ENCODE measurements around the gene CA11.

CA11 gene

DNA sequence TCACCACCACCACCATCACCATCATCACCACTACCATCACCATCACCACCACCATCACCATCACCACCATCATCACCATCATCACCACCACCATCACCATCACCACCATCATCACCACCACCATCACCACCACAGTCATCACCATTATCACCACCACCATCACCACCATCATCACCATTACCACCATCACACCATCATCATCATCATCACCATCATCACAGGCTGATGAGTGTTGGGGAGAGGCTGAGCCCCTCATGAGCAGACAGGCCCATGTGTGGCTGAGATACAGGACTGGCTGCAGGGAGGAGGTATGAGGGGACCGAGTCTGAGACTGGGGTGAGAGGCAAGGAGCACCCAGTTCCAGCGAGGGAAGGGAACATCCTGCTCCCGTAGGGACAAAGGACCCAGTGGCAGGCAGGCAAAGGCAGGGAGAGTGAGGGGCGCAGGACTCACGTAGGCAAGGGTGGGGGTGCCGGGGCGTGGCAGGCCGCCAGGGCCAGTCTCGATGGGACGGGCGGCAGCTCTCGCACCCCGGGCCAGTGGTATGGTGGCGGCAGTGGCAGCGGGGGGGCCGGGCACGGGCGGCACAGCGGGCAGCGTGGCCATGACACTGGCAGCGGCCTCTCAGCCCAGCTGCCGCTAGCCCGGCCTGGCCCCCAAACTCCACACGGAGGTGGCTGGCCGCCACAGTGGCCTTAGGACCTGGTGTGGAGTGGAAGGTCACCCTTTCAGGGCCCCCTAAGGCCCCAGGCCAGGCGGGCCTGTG, 24.1 kb upstream of the CA11 start:
- no peak for DNase-seq (ENCODE audit: low spot score)
- in situ Hi-C loops (cut with MboI; ENCODE audit: low pct_unique_long_range_greater_than_20kb, low sequenced_read_pairs, unreplicated experiment) = no loop called here
- TF ChIP-seq, protein P1, sequence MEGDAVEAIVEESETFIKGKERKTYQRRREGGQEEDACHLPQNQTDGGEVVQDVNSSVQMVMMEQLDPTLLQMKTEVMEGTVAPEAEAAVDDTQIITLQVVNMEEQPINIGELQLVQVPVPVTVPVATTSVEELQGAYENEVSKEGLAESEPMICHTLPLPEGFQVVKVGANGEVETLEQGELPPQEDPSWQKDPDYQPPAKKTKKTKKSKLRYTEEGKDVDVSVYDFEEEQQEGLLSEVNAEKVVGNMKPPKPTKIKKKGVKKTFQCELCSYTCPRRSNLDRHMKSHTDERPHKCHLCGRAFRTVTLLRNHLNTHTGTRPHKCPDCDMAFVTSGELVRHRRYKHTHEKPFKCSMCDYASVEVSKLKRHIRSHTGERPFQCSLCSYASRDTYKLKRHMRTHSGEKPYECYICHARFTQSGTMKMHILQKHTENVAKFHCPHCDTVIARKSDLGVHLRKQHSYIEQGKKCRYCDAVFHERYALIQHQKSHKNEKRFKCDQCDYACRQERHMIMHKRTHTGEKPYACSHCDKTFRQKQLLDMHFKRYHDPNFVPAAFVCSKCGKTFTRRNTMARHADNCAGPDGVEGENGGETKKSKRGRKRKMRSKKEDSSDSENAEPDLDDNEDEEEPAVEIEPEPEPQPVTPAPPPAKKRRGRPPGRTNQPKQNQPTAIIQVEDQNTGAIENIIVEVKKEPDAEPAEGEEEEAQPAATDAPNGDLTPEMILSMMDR (IDR thresholded peaks at IDR 0.05; ENCODE audit: extremely low read depth, insufficient read depth, missing control alignments) = no peak

DNA sequence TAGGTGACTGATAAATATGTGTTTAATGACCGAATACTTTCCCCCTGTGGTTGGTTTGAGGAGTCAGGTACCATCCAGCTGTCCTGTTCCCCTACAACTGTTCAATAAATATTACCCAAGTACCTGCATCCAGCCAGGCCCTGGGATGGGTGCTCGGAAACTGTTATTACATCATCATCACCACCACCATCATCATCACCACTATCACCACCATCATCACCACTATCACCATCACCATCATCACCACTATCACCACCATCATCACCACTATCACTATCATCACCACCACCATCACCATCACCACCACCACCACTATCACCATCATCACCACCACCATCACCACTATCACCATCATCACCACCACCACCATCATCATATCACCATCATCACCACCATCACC, 22.8 kb upstream of the CA11 start:
- in situ Hi-C loops (cut with MboI; ENCODE audit: low pct_unique_long_range_greater_than_20kb, low sequenced_read_pairs, unreplicated experiment) = no loop called here
- TF ChIP-seq, protein P1 (IDR thresholded peaks at IDR 0.05; ENCODE audit: extremely low read depth, insufficient read depth, missing control alignments) = no peak
- no peak for DNase-seq (ENCODE audit: low spot score)

DNA sequence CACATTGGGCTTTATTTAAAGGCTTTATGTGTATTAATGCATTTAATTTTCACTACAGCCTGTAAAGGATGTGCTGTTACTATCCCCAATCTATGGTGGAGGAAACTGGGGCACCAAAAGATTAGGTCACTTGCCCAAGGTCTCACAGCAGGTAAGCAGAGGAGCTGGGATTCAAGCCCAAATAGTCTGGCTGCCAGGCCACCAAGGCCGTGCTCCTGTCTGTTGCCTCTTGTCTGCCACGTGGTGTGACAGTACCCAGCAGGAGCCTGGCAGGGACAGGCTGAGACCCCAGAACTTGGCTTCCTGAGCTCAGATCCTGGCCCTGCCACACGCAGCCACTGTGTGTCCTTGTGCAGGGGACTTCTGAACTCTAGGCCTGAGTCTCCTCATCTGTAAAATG, 22.3 kb upstream of the CA11 start:
- TF ChIP-seq, protein P1 (IDR thresholded peaks at IDR 0.05; ENCODE audit: extremely low read depth, insufficient read depth, missing control alignments) = no peak
- DNase-seq (ENCODE audit: low spot score) = no peak
- in situ Hi-C loops (cut with MboI; ENCODE audit: low pct_unique_long_range_greater_than_20kb, low sequenced_read_pairs, unreplicated experiment) = no loop called here

- TF ChIP-seq, protein P1 (IDR thresholded peaks at IDR 0.05; ENCODE audit: extremely low read depth, insufficient read depth, missing control alignments) = no peak
- no peak for DNase-seq (ENCODE audit: low spot score)
- in situ Hi-C loops (cut with MboI; ENCODE audit: low pct_unique_long_range_greater_than_20kb, low sequenced_read_pairs, unreplicated experiment) = no loop called here
Measured at GRCh38 chr19:48665786-48666185, 19.8 kb upstream of the CA11 start.

- TF ChIP-seq, protein P1 (IDR thresholded peaks at IDR 0.05; ENCODE audit: extremely low read depth, insufficient read depth, missing control alignments) = no peak
- in situ Hi-C loops (cut with MboI; ENCODE audit: low pct_unique_long_range_greater_than_20kb, low sequenced_read_pairs, unreplicated experiment) = no loop called here
- DNase-seq (ENCODE audit: low spot score) = no peak
Measured at GRCh38 chr19:48664476-48664875, 18.5 kb upstream of the CA11 start.

DNA sequence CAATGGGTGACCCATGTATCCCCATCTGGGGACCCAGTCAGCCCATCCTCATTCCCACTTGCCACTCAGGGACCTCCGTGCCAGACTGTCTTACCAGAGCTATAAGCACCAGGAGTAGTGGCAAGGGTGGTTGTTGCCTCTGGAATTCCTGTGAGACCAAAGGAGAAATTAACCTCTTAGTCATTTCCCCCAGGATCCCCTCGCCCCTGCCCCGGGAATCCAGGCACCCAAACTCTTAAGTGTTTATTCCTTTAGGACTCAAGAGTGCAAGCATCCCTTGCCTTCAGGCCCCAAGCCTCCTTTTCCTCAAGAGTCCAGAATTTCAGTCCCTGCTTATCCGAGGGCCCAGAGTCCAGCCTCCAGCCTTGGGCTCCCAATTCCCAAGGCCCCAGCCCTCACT, 17.7 kb upstream of the CA11 start:
- no peak for DNase-seq (ENCODE audit: low spot score)
- in situ Hi-C loops (cut with MboI; ENCODE audit: low pct_unique_long_range_greater_than_20kb, low sequenced_read_pairs, unreplicated experiment) = no loop called here
- TF ChIP-seq, protein P1 (IDR thresholded peaks at IDR 0.05; ENCODE audit: extremely low read depth, insufficient read depth, missing control alignments) = no peak
